Astrocyte of the hippocampus (primary cell): Measurements from ENCODE around the gene TRIO.
"Not testable (repeated sequence)": the region's sequence is repeated elsewhere in the genome, so short reads cannot be mapped to it uniquely, and the experiment has no call there.

ENCODE experiments used
- DNase-seq: peaks from one replicate; pipeline ENCODE4 v3.0.0; 2011; ENCODE audit warnings: low read depth, low spot score

The TRIO gene

DNA sequence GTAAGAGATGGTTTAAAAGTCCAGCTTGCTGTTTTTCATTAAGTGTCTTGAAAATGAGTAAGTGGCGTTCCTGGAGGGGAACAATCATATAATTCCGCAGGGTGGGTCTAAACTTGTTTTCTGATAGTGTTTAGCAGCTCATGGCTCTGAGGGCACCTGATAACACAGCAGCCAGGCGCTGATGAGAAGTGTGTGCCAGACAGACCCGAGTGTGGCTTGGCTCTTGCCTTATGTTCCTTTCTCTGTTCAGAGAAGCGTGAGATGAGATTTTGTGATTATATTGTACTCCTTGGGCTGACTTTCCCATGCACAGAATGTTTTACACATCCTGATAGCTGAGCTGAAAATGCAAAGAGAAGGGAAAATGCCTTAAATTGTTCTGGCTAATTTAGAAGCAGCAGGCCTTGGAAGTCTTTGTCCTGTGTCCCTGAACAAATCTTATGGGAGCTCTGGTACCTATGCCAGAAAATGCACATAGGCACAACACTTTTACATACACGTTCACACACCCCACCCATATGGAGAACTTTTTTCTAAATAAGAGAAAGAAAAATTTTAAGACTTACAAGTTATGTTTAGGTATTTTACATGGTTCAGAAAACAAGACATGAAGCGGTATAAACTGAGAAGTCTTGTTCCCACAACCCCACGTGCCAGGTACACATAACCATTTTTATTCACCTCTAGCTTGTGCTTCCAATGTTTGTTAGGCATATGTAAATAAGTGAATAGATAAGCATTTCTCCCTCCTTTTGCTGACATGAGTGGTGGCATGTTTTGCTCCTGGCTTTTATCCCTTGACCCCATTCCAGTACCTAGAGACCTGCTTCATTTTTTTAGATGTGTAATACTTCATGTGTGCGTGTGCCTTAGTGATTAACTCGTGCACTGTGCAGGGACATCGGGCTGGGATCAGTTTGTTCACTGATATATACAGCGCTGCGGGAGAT is 286.2 kb downstream of the TRIO start:
- peak; percentile 87 for DNase-seq

GRCh38 chr5:14431534-14431933 is 288.4 kb downstream of the TRIO start:
- no peak for DNase-seq

DNA sequence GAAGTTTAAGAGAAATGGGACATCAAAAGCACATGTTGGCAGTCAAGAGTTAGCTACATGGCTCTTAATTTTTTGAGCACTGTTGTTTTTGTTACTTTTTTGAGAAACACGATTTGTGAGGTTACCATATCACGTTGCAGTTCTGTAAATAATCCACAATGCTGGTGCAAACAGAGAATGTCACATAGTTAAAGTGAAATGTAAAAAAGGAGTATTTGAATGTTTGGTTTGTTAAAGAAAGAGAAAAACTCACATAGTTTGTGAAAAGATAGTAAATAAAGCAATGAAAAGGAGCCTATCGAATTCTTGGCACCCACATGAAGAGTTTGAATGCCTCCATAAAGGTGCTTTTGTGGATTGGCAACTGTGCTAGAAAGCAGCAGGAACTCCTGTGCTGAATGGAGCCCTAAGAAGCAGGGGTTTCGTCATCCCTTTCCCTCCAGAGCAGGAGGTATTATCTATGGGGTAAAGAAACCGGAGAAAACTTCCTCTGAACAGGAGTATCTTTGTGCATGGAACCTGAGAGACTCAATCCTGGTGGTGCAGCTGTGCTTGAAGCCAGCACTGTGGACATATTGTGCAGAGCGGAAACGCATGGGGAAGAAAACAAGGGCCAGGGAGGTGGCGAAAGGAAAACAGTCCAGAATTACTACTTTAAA is 289.9 kb downstream of the TRIO start:
- peak; percentile 38 for DNase-seq

- no peak for DNase-seq
Observed at GRCh38 chr5:14435481-14435880, 292.3 kb downstream of the TRIO start.

- DNase-seq: not testable (repeated sequence)
Observed at GRCh38 chr5:14436122-14436521, 293.0 kb downstream of the TRIO start.

DNA sequence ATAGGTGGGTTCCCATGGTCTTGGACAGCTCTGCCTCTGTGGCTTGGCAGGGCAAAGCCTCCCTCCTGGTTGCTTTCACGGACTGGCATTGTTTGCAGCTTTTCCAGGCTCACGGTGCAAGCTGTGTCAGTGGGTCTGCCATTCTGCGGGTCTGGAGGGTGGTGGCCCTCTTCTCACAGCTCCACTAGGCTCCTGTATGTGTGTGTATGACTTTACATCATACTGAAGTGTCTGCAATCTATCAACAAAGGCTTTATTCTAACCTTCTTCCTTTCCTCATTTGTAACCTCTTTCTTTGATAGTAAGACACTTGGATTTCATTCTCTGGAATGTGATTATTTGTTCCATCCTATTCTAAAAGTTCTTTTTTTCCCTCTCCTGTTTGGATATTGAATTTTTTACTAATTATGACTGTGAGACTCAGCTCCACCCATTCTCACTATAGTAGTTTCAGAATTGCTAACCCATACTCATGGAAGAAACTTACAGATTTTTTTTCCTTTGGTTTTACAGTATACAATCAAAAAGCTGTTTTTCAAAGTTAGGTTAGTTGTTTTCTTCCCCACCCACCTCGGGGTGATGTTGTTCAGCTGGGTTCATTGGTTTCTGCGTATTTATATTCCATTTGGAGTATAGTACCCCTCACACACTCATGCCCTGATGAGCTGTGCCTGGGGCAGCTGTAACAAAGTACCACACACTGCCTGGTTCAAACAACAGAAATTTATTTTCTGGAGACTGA is 293.8 kb downstream of the TRIO start:
- no peak for DNase-seq

GRCh38 chr5:14438195-14438606 is 295.1 kb downstream of the TRIO start:
- DNase-seq: no peak

- no peak for DNase-seq
Observed at GRCh38 chr5:14439087-14439871, 296.1 kb downstream of the TRIO start.

- no peak for DNase-seq
Observed at GRCh38 chr5:14440223-14440581, 297.1 kb downstream of the TRIO start.

GRCh38 chr5:14440582-14441431 is 297.7 kb downstream of the TRIO start:
- DNase-seq: peak; percentile 91

GRCh38 chr5:14441641-14442040 is 298.5 kb downstream of the TRIO start:
- no peak for DNase-seq

DNA sequence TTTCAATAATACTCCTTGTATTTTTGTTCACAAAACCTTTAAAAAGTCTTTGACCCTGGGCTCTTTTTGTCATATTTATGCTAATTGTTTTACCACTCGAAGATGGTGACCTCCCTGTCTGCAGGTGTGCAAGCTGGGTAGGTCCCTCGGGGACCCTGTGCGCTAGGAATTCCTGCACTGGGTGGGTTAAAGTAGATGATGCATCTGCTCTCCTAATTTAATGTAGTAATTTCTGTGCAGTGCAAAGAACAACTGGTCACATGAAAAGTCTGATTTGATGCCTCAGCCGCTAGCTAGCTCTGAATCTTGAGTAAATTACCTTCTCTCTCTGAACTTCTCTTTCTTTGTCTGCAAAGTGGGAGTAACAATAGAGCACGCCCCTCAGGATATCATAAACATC is 299.4 kb downstream of the TRIO start:
- no peak for DNase-seq

GRCh38 chr5:14443671-14444093 is 300.5 kb downstream of the TRIO start:
- DNase-seq: no peak

- no peak for DNase-seq
Observed at GRCh38 chr5:14444161-14444560, 301.0 kb downstream of the TRIO start.

DNA sequence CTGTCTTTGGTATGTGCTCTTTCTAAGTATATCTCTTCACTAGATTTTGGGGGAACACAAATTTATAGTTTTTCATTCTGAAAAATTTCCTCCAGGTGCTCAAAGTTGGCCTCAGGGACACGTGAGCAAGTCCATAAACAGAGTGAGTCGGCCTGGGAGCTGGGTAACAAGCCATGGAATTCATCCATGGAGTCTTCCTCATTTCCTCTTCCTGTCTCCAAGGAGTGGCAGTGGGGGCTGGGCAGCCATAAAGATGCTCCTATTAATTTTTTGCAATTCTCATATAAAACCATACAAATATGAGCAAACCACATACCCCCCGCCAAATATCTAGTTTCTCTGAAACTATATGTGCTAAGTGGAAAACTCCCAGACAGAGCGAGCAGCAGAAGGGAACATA is 301.9 kb downstream of the TRIO start:
- DNase-seq: no peak

- DNase-seq: peak; percentile 76
Observed at GRCh38 chr5:14445576-14446290, 302.6 kb downstream of the TRIO start.

DNA sequence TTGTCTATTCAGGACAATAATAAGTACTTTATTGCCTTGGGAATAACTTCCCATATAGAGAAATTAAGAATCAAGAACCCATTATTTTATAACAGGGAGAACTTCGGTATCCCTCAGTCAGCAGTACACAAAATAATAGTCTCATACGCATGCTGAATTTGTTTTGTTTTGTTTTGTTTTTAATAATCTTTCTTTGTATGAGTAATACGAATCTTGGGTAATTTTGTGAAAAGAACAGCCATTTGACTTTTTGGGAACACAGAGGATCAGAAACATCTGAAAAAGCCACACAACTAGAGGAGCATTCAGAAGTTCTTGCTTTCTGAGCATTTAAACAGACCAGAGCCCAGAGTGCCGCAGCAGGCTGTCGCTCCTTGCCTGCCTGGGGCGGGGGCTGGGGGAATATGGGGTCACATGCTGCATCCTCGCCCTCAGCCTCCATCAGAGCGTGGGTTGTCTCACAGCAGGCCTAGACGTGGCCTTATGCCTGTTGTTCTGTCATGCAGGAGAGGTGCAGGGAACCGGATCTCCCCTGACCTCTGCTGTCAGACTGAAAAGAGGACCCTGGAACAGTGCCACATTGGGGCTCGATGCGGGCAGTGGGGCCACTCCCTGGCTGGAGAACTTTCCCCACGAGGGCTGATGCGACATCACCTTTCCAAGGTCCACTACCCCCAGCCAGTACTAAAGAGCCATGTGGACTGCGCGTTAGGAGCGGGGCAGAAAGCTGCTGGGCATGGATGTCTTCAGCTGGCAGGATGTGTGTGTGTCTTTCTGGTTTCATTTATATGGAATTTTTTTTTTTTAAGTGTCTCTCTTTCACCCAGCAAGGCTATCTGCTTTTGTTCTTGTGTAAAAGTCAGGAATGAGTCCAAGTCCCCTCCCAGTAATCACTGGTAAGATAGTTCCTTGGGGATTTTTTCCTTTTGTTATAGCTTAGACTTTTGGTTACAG is 305.1 kb downstream of the TRIO start:
- DNase-seq: peak; percentile 32

GRCh38 chr5:14449052-14449661 is 306.0 kb downstream of the TRIO start:
- peak; percentile 66 for DNase-seq
